HG03103 (cell line): Measurements from ENCODE around the gene GCSH.

ENCODE experiments used
- ATAC-seq: cut with Tn5 transposase; IDR thresholded peaks from one replicate; pipeline ENCODE4 v1.9.1; 2021; ENCODE audit warnings: low read depth; ENCODE audit not compliant: unreplicated experiment

The GCSH gene

DNA sequence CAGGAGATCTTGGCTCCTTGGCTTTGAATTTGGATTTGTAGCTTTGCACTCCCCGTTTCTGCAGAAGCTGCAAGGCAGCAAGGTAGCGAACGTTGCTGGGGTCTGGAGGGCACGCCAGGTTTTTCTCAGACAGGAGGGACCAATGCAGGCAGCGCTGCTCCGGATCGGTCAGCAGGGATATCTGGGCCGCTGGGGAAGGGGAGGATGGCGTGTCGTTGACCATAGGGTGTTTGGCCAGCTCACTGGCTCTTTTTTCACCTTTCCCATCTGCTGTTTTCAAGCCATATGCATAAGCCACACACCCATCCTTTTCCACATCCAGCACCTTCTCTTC, 34.9 kb downstream of the GCSH start:
- ATAC-seq, result no peak

DNA sequence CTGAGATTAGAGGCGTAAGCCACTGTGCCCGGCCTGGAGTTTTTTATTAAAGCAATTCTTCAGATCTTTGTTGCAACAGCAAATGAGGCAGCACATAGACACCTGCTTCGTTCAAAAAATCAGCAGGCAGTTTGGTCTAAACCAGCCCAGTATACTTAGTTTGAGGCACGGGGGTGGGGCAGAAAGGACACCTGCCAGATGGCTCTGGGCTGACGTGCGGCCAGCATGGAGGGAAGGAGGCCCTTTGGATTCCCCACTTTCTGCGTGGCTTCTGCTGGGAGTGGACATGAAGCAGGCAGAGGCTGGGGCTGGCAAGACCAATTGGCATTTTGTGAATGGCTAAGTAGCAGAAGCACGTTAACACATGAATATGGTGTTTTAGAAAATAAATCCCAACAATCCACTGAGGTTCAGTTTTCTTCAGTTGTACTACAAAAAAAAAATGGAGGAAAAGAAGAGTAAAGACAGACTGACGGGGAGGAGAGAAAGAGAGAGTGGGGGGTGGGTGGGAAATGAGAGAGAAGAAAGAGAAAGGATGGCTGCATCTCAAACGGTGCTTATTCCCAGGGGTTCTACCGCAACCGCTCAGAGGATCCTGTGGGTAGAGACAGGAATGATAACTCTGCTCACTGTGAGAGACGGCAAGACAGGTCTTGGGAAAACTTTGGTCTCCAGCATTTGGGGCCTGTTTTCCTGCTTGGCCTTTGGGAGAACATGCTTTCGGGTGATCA, 35.5 kb downstream of the GCSH start:
- ATAC-seq, result no peak

DNA sequence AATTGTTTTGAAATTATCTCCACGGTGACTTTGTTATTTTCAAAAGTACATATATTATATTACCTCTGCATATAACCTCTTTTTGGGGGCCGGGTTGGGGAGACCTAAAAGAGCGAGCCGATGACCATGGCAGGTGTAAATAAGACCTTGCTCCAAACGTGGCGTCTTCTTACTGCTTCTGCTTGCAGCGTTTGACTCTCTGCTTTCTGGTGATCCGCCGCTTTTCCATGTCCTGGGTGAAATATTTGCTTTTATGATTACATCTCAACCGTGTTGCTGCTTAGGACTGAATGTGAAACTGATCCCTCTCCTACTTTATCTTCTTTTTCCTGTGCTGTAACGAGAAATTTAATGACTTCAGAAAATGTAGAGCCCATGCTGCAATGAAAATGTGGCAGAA, 42.4 kb downstream of the GCSH start:
- no peak for ATAC-seq

DNA sequence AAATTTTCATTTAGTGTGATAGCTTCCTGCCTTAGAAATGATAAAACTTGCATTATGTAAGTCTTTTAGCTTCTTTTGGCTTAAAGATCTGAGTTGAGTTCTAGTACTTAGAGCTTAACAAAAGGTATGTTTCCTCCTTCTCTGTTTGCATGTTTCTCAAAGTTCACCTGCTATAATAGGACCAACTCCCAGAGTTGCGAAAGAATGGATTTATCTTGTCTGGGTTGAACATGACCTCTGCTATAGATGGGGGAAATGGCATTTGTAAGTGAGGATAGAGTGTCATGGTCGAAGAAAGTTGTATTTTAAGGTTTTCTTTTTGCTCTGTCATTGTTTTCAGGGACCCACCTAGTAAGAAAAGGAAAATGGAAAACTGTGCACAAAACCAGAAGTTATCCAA, 53.4 kb downstream of the GCSH start:
- ATAC-seq, result no peak

DNA sequence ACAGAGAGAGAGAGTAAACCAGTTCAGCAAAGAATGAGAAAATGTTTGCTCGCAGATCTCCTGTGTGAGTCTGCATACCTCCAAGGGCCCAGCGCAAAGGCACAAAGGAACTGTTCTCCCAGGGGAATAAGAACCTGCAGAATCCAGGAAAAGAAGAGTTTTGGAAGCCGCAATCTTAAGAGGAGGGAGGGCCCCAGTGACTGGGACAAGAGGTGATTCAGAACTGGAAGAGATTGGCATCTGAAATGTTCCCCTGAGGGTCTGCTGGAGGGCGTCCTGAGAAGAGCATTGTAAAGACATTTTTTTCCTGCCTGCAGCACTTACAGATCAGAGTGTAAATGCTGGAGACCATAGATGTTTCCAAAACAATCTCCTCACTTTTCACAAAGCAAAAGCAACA, 54.5 kb downstream of the GCSH start:
- ATAC-seq, result no peak

DNA sequence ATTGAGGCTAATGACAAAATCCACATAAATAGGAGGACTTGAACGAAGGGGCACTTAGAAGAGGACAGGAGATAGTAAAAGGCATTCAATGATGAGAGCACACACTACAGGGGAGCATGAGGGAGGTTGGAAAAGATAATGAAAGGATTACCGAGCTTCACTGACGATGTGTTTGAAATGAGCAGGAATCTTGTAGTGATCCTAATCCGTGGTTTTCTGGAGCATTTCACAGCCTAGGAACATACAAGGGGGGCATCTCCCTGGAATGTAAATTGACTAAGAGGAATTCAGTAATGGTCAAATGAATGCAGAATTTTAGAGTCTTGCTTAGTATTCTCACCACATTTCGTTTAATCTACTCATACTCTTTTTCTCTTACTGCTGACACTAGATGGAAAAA, 55.4 kb downstream of the GCSH start:
- ATAC-seq, result no peak

DNA sequence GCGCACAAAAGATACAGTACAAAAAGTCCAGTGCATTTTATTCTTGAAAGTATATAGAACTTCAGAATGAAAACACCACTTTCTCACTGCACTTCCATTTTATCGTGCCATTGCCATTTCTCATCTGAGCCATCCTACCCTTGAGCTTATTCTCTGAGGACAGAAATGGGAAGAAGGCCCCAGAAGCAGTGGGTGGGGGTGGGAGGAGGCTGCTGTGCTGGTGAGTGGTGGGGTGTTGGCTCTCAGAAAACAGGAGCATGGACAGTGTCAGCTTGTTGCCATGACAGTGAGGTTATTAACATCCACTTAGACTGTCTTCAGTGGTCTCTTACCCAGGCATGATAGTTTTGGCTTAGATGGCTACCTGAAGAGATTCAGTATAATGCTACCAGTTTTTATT, 56.1 kb downstream of the GCSH start:
- no peak for ATAC-seq

DNA sequence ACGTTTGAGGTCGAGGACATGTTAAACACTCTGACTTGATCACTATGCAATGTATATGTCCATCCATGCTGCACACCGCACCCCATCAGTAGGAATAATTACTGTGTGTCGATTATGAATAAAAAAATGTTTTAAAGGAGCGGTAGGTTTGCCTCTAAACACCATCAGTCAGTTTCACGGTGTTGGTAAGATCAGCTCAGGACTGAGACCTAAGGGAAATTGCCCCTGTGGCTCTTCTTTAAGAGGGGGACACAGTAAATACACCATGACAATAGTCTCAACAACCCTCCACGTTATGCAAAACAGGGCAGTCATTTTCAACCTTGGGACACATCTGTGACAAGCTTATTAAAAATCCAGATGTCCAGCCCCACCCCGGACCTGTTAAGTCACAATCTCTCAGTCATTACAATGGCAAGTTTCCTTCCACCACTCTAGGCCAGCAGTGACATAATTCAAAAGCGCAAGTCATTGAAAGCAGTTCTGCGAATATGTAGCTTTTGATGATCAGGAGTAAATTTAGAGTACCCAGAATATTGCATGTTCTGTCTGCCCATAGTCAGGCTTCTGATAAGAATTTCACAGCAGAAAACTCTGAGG, 59.3 kb downstream of the GCSH start:
- no peak for ATAC-seq

DNA sequence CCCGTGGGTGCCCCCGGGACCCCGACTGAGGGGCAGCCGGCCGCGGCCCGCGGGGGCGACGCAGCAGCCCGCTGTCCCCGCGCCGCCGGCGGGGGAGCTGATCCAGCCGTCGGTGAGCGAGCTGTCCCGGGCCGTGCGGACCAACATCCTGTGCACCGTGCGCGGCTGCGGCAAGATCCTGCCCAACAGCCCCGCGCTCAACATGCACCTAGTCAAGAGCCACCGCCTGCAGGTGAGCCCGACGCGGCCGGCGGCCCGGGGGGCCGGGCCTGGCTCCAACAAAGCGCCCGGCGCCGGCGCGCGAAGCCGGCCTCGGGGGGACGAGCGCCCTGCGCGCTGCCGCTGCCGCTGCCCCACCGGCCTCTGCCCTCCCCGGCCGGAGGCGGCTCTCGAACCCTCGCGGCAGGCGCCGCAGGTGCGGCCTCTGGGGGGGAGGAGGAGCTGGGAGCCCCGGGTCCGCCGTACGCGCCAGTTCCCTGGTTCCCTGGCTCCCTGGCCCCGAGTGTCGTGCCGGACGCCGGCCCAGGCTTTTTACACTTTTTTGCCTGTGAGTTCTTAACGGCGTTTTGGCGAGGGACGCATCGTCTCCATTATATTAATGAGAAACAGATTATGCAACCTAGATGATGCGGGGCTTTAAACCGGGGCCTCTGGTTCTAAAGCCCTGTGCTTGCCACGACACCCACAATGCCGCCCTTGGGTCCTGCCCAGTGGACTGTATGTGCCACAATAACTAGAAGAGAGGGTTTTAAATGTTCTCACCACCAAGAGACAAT, 60.0 kb downstream of the GCSH start:
- peak; percentile 46 for ATAC-seq

DNA sequence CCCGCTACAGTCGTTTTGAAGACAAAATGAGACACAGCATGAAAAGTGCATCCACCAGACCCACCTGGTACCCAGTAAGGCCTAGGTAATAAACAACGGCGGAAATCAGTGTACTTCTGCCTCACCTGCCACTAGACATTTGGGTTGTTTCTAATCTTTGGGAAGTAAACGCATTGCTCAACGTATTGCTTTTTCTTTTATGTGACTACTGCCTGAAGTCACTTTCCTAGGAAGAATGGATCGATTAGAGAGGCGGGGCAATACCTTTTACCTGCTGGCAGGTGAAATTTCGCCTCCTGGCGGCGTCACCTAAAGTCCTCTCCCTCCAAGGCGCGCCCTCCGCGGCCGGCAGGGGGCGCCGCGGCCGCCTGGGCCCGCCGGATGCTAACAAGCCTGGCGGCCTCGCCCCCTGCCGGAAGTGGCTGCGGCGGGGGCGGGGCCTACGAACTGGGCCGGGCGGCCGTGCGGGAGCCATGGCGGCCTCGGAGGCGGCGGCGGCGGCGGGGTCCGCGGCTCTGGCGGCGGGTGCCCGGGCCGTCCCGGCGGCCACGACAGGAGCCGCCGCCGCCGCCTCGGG, 60.7 kb downstream of the GCSH start, which contains the start of gene ATMIN:
ATMIN (plus strand) TSS at position 445 of the 577 bp plus-strand sequence; CDS start at position 474, 29 bp downstream.
- ATAC-seq, result peak; percentile 85
